Neural crest cell (in vitro differentiated cells): Measurements from ENCODE around the gene TBC1D22B. TPM values are rescaled to one million over a fixed set of nuclear protein-coding genes. Genes with fewer than 3 reads are reported as not detected.

ENCODE experiments used
- DNase-seq: peaks from one replicate; pipeline ENCODE4 v3.0.0; 2021; ENCODE audit warnings: low read depth, mixed read lengths, low spot score
- H3K27ac Mint-ChIP-seq: one replicate; pipeline ENCODE4 v1.8.0; 2021; ENCODE audit warnings: mild to moderate bottlenecking, mixed read lengths; ENCODE audit not compliant: unreplicated experiment
- H3K27me3 Mint-ChIP-seq: 2 replicates; pipeline ENCODE4 v1.8.0; 2021; ENCODE audit warnings: low read depth, mild to moderate bottlenecking, mixed read lengths
- H3K36me3 Mint-ChIP-seq: 2 replicates; pipeline ENCODE4 v1.8.0; 2021; ENCODE audit warnings: low read depth, mild to moderate bottlenecking, mixed read lengths
- H3K4me1 Mint-ChIP-seq: 2 replicates; pipeline ENCODE4 v1.8.0; 2021; ENCODE audit warnings: mixed read lengths
- H3K4me3 Mint-ChIP-seq: one replicate; pipeline ENCODE4 v1.8.0; 2021; ENCODE audit warnings: mild to moderate bottlenecking, mixed read lengths
- H3K9me3 Mint-ChIP-seq: 2 replicates; pipeline ENCODE4 v1.8.0; 2021; ENCODE audit warnings: mixed read lengths
- total RNA-seq: library from RNA; stranded (reverse); gene quantifications from 2 replicates; pipeline ENCODE4 v1.2.1, GENCODE V29; 2021
- TF ChIP-seq, protein P1 (sequence below): fragments of 200-600 bp; sonication (generic); conservative IDR thresholded peaks from 2 replicates; pipeline ENCODE4 v1.5.0; 2021; ENCODE audit warnings: antibody characterized with exemption, mild to moderate bottlenecking

TBC1D22B gene
- total RNA-seq, 1 donor from 2014 or later = 11.1 TPM

DNA sequence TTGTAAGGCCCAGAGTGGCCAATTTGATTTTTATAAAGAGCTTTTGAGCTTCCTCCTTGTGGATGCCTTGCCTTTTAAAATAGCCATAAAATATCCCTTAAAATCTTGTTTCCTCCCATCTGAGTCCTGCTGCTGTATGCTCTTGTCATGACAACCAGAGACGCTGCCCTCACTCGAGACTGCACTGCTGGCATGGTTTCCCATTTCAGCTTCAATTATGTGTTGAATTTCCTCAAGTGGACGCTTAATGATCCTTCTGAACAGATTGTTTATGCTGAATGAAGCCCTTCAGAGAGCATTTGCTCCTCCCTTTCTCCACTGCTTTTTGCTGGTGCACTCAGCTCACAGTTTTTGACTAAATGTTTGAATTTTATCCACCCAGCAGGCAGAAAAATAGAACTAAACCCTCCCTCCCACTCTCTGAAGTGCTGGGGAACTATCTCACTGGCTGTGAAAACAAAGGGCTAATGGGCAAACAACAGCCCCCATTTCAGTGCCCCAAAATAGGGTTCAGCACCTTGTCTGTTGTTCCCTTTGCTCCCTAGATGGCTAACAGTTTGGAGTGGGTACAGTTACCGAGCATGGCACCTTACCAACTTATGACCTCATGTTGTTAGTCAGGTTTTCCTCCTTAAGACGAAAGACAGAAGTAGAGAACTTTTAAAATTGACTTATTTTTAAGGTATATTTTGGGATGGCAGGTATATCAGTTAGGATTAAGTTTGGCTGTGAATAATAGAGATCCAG lies 50.7 kb downstream of the TBC1D22B start:
- Mint-ChIP-seq H3K9me3 (no peaks in the 10 kb centered on the region), H3K4me1 (peaks cover 33% of the 10 kb centered on the region), H3K27me3 (no peaks in the 10 kb centered on the region), H3K27ac (peak overlapping the region; percentile 2), H3K4me3 (no peak overlapping the region), H3K36me3 (peaks cover 2% of the 10 kb centered on the region)
- TF ChIP-seq, protein P1, sequence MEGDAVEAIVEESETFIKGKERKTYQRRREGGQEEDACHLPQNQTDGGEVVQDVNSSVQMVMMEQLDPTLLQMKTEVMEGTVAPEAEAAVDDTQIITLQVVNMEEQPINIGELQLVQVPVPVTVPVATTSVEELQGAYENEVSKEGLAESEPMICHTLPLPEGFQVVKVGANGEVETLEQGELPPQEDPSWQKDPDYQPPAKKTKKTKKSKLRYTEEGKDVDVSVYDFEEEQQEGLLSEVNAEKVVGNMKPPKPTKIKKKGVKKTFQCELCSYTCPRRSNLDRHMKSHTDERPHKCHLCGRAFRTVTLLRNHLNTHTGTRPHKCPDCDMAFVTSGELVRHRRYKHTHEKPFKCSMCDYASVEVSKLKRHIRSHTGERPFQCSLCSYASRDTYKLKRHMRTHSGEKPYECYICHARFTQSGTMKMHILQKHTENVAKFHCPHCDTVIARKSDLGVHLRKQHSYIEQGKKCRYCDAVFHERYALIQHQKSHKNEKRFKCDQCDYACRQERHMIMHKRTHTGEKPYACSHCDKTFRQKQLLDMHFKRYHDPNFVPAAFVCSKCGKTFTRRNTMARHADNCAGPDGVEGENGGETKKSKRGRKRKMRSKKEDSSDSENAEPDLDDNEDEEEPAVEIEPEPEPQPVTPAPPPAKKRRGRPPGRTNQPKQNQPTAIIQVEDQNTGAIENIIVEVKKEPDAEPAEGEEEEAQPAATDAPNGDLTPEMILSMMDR = no peak
- no peak for DNase-seq

DNA sequence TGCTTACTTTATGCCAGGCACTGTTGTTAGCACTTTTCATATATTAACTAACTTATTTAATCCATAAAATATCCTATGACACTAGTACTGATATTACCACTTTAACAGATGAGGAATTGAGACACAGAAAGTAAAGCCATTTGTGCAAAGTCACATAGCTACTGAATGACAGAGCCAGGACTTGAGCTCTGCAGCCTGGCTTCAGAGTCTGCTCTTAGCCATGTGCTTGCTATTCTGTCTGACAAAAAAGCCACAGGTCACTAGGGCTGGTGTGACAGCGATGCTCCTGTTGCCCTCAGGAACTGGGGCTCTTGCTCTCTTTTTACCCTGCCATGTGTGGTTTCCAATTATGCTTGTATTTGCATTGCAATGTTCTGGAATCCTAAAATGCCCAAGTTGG lies 51.5 kb downstream of the TBC1D22B start:
- no peak for DNase-seq
- H3K27me3 Mint-ChIP-seq = no peaks in the 10 kb centered on the region
- H3K36me3 Mint-ChIP-seq = peaks cover 8% of the 10 kb centered on the region
- no peak overlapping the region for H3K27ac Mint-ChIP-seq
- no peaks in the 10 kb centered on the region for H3K9me3 Mint-ChIP-seq
- H3K4me1 Mint-ChIP-seq = peaks cover 33% of the 10 kb centered on the region
- no peak overlapping the region for H3K4me3 Mint-ChIP-seq
- TF ChIP-seq, protein P1 = no peak

DNA sequence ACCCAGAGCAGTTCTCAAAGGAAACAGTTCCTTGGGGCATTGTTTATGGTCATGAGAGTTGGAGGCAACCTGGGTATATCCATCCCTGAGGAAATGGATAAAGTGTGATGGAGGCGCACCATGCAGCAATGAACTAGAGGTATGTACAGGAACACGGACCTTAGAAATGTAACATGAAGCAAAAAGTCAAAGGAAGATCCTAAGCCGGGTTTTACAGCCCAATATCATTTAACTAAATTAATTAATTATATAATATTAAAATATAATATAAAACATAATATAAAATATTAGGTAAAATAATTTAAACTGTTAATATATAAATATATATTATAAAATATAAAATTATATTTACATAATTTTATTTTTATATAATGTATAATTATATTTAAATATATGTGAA lies 52.1 kb downstream of the TBC1D22B start:
- TF ChIP-seq, protein P1 = no peak
- no peak for DNase-seq
- H3K27ac Mint-ChIP-seq = no peak overlapping the region

DNA sequence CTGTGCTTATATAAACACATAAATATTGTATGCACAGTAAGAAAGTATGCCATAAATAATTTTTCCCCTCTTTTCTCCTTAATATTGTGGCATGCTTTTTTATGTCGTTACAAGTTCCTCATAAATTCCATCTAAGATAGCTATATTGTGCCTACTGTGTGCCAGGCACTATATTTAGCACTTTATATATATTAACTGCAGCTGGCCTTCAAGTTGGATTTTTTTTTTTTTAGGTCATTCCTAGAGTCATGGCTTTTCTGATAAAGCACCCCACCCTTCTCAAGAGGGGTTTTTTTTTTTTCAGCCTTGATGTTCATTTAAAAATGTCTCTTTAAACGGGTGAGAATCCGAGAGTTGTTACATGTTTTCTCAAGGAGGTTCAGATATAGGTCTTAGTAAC lies 53.4 kb downstream of the TBC1D22B start:
- DNase-seq = no peak
- Mint-ChIP-seq H3K36me3 (peaks cover 15% of the 10 kb centered on the region), H3K4me1 (peaks cover 33% of the 10 kb centered on the region), H3K27me3 (no peaks in the 10 kb centered on the region), H3K27ac (no peak overlapping the region), H3K9me3 (no peaks in the 10 kb centered on the region), H3K4me3 (no peak overlapping the region)
- TF ChIP-seq, protein P1 = no peak

More for the DNA sequence above, 52.1 kb downstream of the TBC1D22B start:
- Mint-ChIP-seq H3K27me3 (no peaks in the 10 kb centered on the region), H3K9me3 (no peaks in the 10 kb centered on the region), H3K4me1 (peaks cover 33% of the 10 kb centered on the region), H3K4me3 (no peak overlapping the region), H3K36me3 (peaks cover 12% of the 10 kb centered on the region)

DNA sequence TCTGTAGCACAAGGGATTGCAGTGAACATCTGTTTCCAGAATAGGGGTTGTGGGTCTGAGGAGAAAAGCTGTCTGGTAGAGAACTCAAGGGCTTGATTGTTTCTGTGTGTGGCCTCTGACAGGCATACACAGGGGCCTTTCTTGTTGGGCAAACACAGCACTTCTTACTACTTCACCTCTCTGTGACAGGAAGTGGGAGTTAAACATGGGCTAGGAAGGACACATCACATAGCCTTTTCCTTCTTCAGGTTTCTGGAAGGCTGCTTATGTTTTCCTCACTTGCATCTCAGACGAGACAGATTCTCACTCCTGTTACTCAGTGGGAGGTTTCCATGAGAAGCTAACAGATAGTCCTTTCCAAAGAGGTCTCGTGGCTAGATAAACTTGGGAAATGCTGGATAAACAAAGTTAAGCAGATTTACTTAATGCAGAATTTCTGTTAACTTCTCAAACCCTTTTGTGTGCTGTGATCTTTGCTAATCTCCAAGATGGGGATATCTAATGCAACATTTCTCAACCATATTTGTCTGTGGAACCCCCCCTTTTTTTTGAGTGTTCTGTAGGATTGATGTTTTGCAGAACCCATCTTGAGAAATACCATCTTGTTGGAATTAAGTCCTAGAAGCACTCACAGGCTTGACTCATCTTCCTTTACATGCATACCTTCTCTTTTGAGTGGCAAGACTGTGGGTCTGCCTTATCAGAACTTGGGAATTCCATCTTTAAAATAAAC lies 54.3 kb downstream of the TBC1D22B start:
- DNase-seq = no peak
- H3K9me3 Mint-ChIP-seq = no peaks in the 10 kb centered on the region
- H3K27me3 Mint-ChIP-seq = no peaks in the 10 kb centered on the region
- TF ChIP-seq, protein P1 = no peak
- no peak overlapping the region for H3K27ac Mint-ChIP-seq
- H3K4me1 Mint-ChIP-seq = peaks cover 33% of the 10 kb centered on the region
- H3K36me3 Mint-ChIP-seq = peaks cover 15% of the 10 kb centered on the region
- H3K4me3 Mint-ChIP-seq = peak overlapping the region; percentile 13
